DMS153 treated with DMSO at 0.1 percent for 48 hours (cell line): Measurements from ENCODE around the gene CREB1.
A peak's percentile ranks its signal among the peaks of the same experiment; 100 is the strongest.
"Not testable (repeated sequence)": the region's sequence is repeated elsewhere in the genome, so short reads cannot be mapped to it uniquely, and the experiment has no call there.

ENCODE experiments used
- DNase-seq: peaks from one replicate; lab custom pipeline; 2025; ENCODE audit not compliant: unreplicated experiment; lab: John Stamatoyannopoulos, UW

Gene CREB1

GRCh38 chr2:207614824-207615223, 85.1 kb downstream of the CREB1 start:
- no peak for DNase-seq

- no peak for DNase-seq
Observed at GRCh38 chr2:207616185-207616584, 86.4 kb downstream of the CREB1 start.

- no peak for DNase-seq
Observed at GRCh38 chr2:207617011-207617671, 87.4 kb downstream of the CREB1 start.

- no peak for DNase-seq
Observed at GRCh38 chr2:207619764-207620203, 90.0 kb downstream of the CREB1 start.

GRCh38 chr2:207621501-207622039, 91.8 kb downstream of the CREB1 start:
- no peak for DNase-seq

GRCh38 chr2:207624185-207625013, 94.6 kb downstream of the CREB1 start:
- peak; percentile 47 for DNase-seq

GRCh38 chr2:207625014-207625907, 95.5 kb downstream of the CREB1 start, which contains the start of gene METTL21A:
Gene METTL21A (minus strand): TSS chr2:207625394. CDS start chr2:207624375, 1,019 bp downstream.
- DNase-seq: peak; percentile 86

GRCh38 chr2:207629553-207629952, 99.8 kb downstream of the CREB1 start:
- DNase-seq: no peak

- DNase-seq: no peak
Observed at GRCh38 chr2:207630491-207630890, 100.7 kb downstream of the CREB1 start.

GRCh38 chr2:207632575-207633493, 103.1 kb downstream of the CREB1 start:
- DNase-seq: no peak

- no peak for DNase-seq
Observed at GRCh38 chr2:207633686-207634085, 103.9 kb downstream of the CREB1 start.

- DNase-seq: no peak
Observed at GRCh38 chr2:207635468-207636200, 105.9 kb downstream of the CREB1 start.

GRCh38 chr2:207639288-207639687, 109.5 kb downstream of the CREB1 start:
- not testable (repeated sequence) for DNase-seq

GRCh38 chr2:207640160-207640559, 110.4 kb downstream of the CREB1 start:
- DNase-seq: no peak

GRCh38 chr2:207640661-207641060, 110.9 kb downstream of the CREB1 start:
- DNase-seq: no peak

GRCh38 chr2:207643892-207644291, 114.1 kb downstream of the CREB1 start:
- DNase-seq: no peak

GRCh38 chr2:207646582-207646981, 116.8 kb downstream of the CREB1 start:
- DNase-seq: not testable (repeated sequence)
